Pancreas (tissue), 10 donors: Measurements from ENCODE around the gene AQP3. TPM values are rescaled to one million over a fixed set of nuclear protein-coding genes. Genes with fewer than 3 reads are reported as not detected.

Experiments used
- ATAC-seq, 4 donors: fragments of 200-7000 bp; cut with Tn5 transposase; one replicate each; pipeline versions ENCODE4 v1.8.0 to v1.9.1; 2020; ENCODE audit warnings: mild to moderate bottlenecking in 4 of 4, moderate library complexity in 4 of 4
- DNase-seq, 6 donors: peaks; one replicate each; pipeline ENCODE4 v3.0.0-alpha.2; 2020
- FAIRE-seq: peaks from 2 replicates; lab custom pipeline; 2012; peaks lifted over from hg19 to GRCh38; lab: Jason Lieb, UNC
- H3K27ac ChIP-seq, 4 donors: fragments of 200-600 bp; sonication (generic); 1 replicate in 3 of 4; 2 replicates in 1 of 4; pipeline versions ENCODE4 v1.5.0 to v1.8.0; 2020
- H3K27me3 ChIP-seq, 4 donors: fragments of 200-600 bp; one replicate each; pipeline ENCODE4 v1.8.0; 2021
- H3K36me3 ChIP-seq, 3 donors: fragments of 200-600 bp; sonication (generic) in 1 of 3; one replicate each; pipeline versions ENCODE4 v1.5.0 to v1.8.0; 2020 to 2021
- H3K4me1 ChIP-seq, 3 donors: fragments of 200-600 bp; one replicate each; pipeline ENCODE4 v1.8.0; 2021
- H3K4me3 ChIP-seq, 4 donors: fragments of 200-600 bp; sonication (generic) in 2 of 4; one replicate each; pipeline versions ENCODE4 v1.5.0 to v1.8.0; 2020 to 2021
- H3K9me3 ChIP-seq, 4 donors: fragments of 200-600 bp; one replicate each; pipeline ENCODE4 v1.8.0; 2021
- CTCF ChIP-seq, 4 donors: fragments of 200-600 bp; sonication (generic) in 3 of 4; IDR thresholded peaks; one replicate each; pipeline versions ENCODE4 v1.5.0 to v1.8.0; 2021; ENCODE audit warnings: antibody characterized with exemption in 4 of 4
- WGBS, 2 donors: extraction: QIAGEN DNeasy Blood & Tissue Kit; methylation state at CpG; one replicate each; pipeline ENCODE4 v1.1.7; 2013; 5-methylcytosine and 5-hydroxymethylcytosine counted together
- intact Hi-C, 3 donors: fragments of 100-400 bp; cut with DNase I; formaldehyde crosslinking; loops; one replicate each; pipeline versions ENCODE4 v1.11.1 to v1.14.2; 2022
- polyA plus RNA-seq, 2 donors: library from polyadenylated mRNA; stranded (reverse); fragments of 200-250 nt; gene quantifications; one replicate each; pipeline ENCODE4 v1.2.3, GENCODE V29; 2013
- total RNA-seq, 6 donors: library from RNA; stranded (reverse); fragmentation: NEBNext Ultra II Directional in 4 of 6; extraction: Animal tissue kit (Norgen Biotek cat#: 25700) in 4 of 6; gene quantifications; one replicate each; pipeline versions ENCODE4 v1.2.1 to v1.2.4, GENCODE V29; 2021 to 2023
- donor health status: healthy with polysubstance abuse.
- donor health status: DM: no; HTN: no; CAD: no; lungs with moderate emphysema.
- donor health status: DM: no; HTN: no; CAD: no.
- donor health status: control.
- donor health status: control.
- donor health status: Bipolar disorder and iron deficiency.
- donor health status: DM: yes; HTN: yes; CAD: no.
- donor health status: DM: no; HTN: no; CAD: no.
- donor health status: DM: no; HTN: no; CAD: no.
- donor health status: DM: yes; HTN: yes; CAD: no.

AQP3 gene
- total and polyA plus RNA-seq, 8 donors: 18.3 to 39.0 (median 21.9) TPM

GRCh38 chr9:33443464-33444154 lies 3.8 kb downstream of the AQP3 start:
- Histone ChIP-seq H3K27ac (no peak overlapping the region), H3K9me3 (no peaks in the 10 kb centered on the region), H3K4me1 (peaks cover 0 to 15% (median 0%) of the 10 kb centered on the region in 3 donors), H3K4me3 (no peak overlapping the region), H3K36me3 (peaks cover 0 to 11% (median 0%) of the 10 kb centered on the region in 3 donors), H3K27me3 (no peaks in the 10 kb centered on the region)
- intact Hi-C loops: no loop called here
- FAIRE-seq: no peak
- no peak for DNase-seq
- no peak for ATAC-seq
- 86% methylated on average over 10 of the region's 10 CpGs for WGBS, 2 donors
- TF ChIP-seq CTCF (IDR thresholded peaks at IDR 0.05): no peak

GRCh38 chr9:33443047-33443446 lies 4.3 kb downstream of the AQP3 start:
- ATAC-seq (no peak), FAIRE-seq (no peak), DNase-seq (peak in 1 of 6 donors; percentile 36)
- Histone ChIP-seq H3K4me3 (no peak overlapping the region), H3K27me3 (no peaks in the 10 kb centered on the region), H3K27ac (no peak overlapping the region), H3K9me3 (no peaks in the 10 kb centered on the region), H3K4me1 (peaks cover 0 to 15% (median 0%) of the 10 kb centered on the region in 3 donors), H3K36me3 (peaks cover 0 to 11% (median 0%) of the 10 kb centered on the region in 3 donors)
- intact Hi-C loops: no loop called here
- TF ChIP-seq CTCF (IDR thresholded peaks at IDR 0.05): no peak
- 78 to 85% methylated on average over 9 of the region's 9 CpGs for WGBS, 2 donors

GRCh38 chr9:33442125-33442524 lies 5.3 kb downstream of the AQP3 start:
- H3K36me3 ChIP-seq: peaks cover 0 to 11% (median 0%) of the 10 kb centered on the region in 3 donors
- no peak for TF ChIP-seq CTCF (IDR thresholded peaks at IDR 0.05)
- ATAC-seq: no peak
- no peaks in the 10 kb centered on the region for H3K27me3 ChIP-seq
- FAIRE-seq: no peak
- no peak for DNase-seq
- intact Hi-C loops: no loop called here
- peaks cover 0 to 15% (median 0%) of the 10 kb centered on the region in 3 donors for H3K4me1 ChIP-seq
- no peak overlapping the region for H3K27ac ChIP-seq
- 93 to 96% methylated on average over 13 to 15 of the region's 15 CpGs for WGBS, 2 donors
- H3K4me3 ChIP-seq: no peak overlapping the region
- H3K9me3 ChIP-seq: no peaks in the 10 kb centered on the region

- ATAC-seq (no peak), FAIRE-seq (no peak), DNase-seq (no peak)
- H3K9me3 ChIP-seq: no peaks in the 10 kb centered on the region
- peaks cover 0 to 11% (median 0%) of the 10 kb centered on the region in 3 donors for H3K36me3 ChIP-seq
- 95 to 97% methylated on average over 1 of the region's 1 CpG for whole genome bisulfite sequencing, 2 donors
- no peak for TF ChIP-seq CTCF (IDR thresholded peaks at IDR 0.05)
- H3K4me1 ChIP-seq: peaks cover 0 to 10% (median 0%) of the 10 kb centered on the region in 3 donors
- H3K4me3 ChIP-seq: no peak overlapping the region
- intact Hi-C loops: no loop called here
- H3K27ac ChIP-seq: no peak overlapping the region
- H3K27me3 ChIP-seq: no peaks in the 10 kb centered on the region
These were observed 6.8 kb downstream of the AQP3 start for GRCh38 chr9:33440609-33441008.

GRCh38 chr9:33440204-33440603 lies 7.2 kb downstream of the AQP3 start:
- Histone ChIP-seq H3K4me3 (no peak overlapping the region), H3K36me3 (peaks cover 0 to 11% (median 0%) of the 10 kb centered on the region in 3 donors), H3K9me3 (no peaks in the 10 kb centered on the region), H3K27ac (no peak overlapping the region), H3K27me3 (no peaks in the 10 kb centered on the region), H3K4me1 (peaks cover 0 to 8% (median 0%) of the 10 kb centered on the region in 3 donors)
- 93 to 95% methylated on average over 7 of the region's 7 CpGs for WGBS, 2 donors
- ATAC-seq: no peak
- no peak for DNase-seq
- intact Hi-C loops: no loop called here
- no peak for FAIRE-seq
- TF ChIP-seq CTCF (IDR thresholded peaks at IDR 0.05): no peak
